SK-N-SH (cell line): ENCODE measurements around the gene SNRNP200. TPM values are rescaled to one million over a fixed set of nuclear protein-coding genes. Genes with fewer than 3 reads are reported as not detected.

Experiments
- CTCF ChIA-PET: fragments of 300-600, 350-600 bp; formaldehyde crosslinking; extraction: SDS; loops from one replicate; lab custom pipeline; 2021; lab: Yijun Ruan, JAX
- POLR2A ChIA-PET: fragments of 350-600 bp; sonication (Branson Sonifier 250); formaldehyde crosslinking; extraction: SDS; loops from one replicate; lab custom pipeline; 2020; ENCODE audit warnings: antibody characterized with exemption, inconsistent platforms; lab: Yijun Ruan, JAX
- DNase-seq: peaks from one replicate; pipeline ENCODE4 v3.0.0; 2012
- H2AFZ ChIP-seq: fragments of 200-600 bp; sonication (generic); 2 replicates; pipeline ENCODE4 v1.8.1; 2016; ENCODE audit warnings: antibody characterized with exemption, mild to moderate bottlenecking, low read depth
- H3F3A ChIP-seq: fragments of 200-600 bp; sonication (generic); replicated peaks from 2 replicates; pipeline ENCODE3; 2016; ENCODE audit warnings: antibody characterized with exemption, mild to moderate bottlenecking; ENCODE audit not compliant: insufficient read depth
- H3K27ac ChIP-seq, 2 experiments: fragments of 200-500 bp in 1 of 2; fragments of 200-600 bp in 1 of 2; sonication (Bioruptor generic) in 1 of 2; sonication (generic), shearing (Covaris generic) in 1 of 2; 2 replicates each; pipeline versions ENCODE4 v1.5.1 to v1.6.1; 2014 to 2016; ENCODE audit warnings: low read depth in 2 of 2, inconsistent platforms in 1 of 2, low read length in 1 of 2, mild to moderate bottlenecking in 1 of 2, mixed read lengths in 1 of 2
- H3K27me3 ChIP-seq: fragments of 200-600 bp; sonication (generic), shearing (Covaris generic); 2 replicates; pipeline ENCODE4 v1.6.1; 2016; ENCODE audit warnings: mixed run types; ENCODE audit not compliant: insufficient read depth
- H3K36me3 ChIP-seq, 2 experiments: fragments of 200-500 bp in 1 of 2; fragments of 200-600 bp in 1 of 2; sonication (Bioruptor generic) in 1 of 2; sonication (generic) in 1 of 2; replicated peaks in 1 of 2; 2 replicates each; pipeline versions ENCODE3 to v1.5.1; 2014 to 2016; ENCODE audit warnings: low read length in 1 of 2, mild to moderate bottlenecking in 1 of 2; ENCODE audit not compliant: insufficient read depth in 2 of 2, control insufficient read depth in 1 of 2
- H3K4me1 ChIP-seq, 2 experiments: fragments of 200-500 bp in 1 of 2; fragments of 200-600 bp in 1 of 2; sonication (Bioruptor generic) in 1 of 2; sonication (generic), shearing (Covaris generic) in 1 of 2; 2 replicates each; pipeline versions ENCODE4 v1.5.1 to v1.6.1; 2014 to 2016; ENCODE audit warnings: low read depth in 1 of 2, low read length in 1 of 2, mixed run types in 1 of 2; ENCODE audit not compliant: insufficient read depth in 2 of 2, control insufficient read depth in 1 of 2
- H3K4me2 ChIP-seq: fragments of 200-600 bp; sonication (generic), shearing (Covaris generic); 2 replicates; pipeline ENCODE4 v1.6.1; 2017; ENCODE audit warnings: mixed run types
- H3K4me3 ChIP-seq, 2 experiments: fragments of 200-500 bp in 1 of 2; fragments of 200-600 bp in 1 of 2; sonication (Bioruptor generic) in 1 of 2; sonication (generic), shearing (Covaris generic) in 1 of 2; 2 replicates each; pipeline versions ENCODE4 v1.5.1 to v1.8.1; 2014 to 2016; ENCODE audit warnings: low read depth in 2 of 2, inconsistent platforms in 1 of 2, low read length in 1 of 2, mild to moderate bottlenecking in 1 of 2, mixed read lengths in 1 of 2, moderate library complexity in 1 of 2
- H3K79me2 ChIP-seq: fragments of 200-600 bp; sonication (generic); 2 replicates; pipeline ENCODE4 v1.8.1; 2017; ENCODE audit warnings: mild to moderate bottlenecking; ENCODE audit not compliant: insufficient read depth
- H3K9ac ChIP-seq: fragments of 200-600 bp; sonication (generic); 2 replicates; pipeline ENCODE4 v1.6.1; 2017; ENCODE audit warnings: mixed run types
- H3K9me2 ChIP-seq: fragments of 200-600 bp; sonication (generic); 2 replicates; pipeline ENCODE4 v1.6.1; 2017; ENCODE audit warnings: mixed run types
- H3K9me3 ChIP-seq: fragments of 200-600 bp; sonication (generic); 2 replicates; pipeline ENCODE4 v1.6.1; 2017; ENCODE audit warnings: mixed run types, mild to moderate bottlenecking, moderate library complexity
- H4K20me1 ChIP-seq: fragments of 200-600 bp; sonication (generic); 2 replicates; pipeline ENCODE4 v1.6.1; 2017; ENCODE audit warnings: mild to moderate bottlenecking, mixed run types; ENCODE audit not compliant: insufficient read depth
- ELF1 ChIP-seq: IDR thresholded peaks from 2 replicates; pipeline ENCODE4 v1.4.0; 2012
- MAX ChIP-seq: IDR thresholded peaks from 2 replicates; pipeline ENCODE4 v1.4.0; 2012; ENCODE audit warnings: low read depth
- MEF2A ChIP-seq: IDR thresholded peaks from 2 replicates; pipeline ENCODE4 v1.4.0; 2012; ENCODE audit warnings: low read depth, borderline replicate concordance
- NRF1 ChIP-seq: IDR thresholded peaks from 2 replicates; pipeline ENCODE4 v1.6.1; 2012; ENCODE audit warnings: low read depth, mild to moderate bottlenecking, low read length
- PBX3 ChIP-seq: IDR thresholded peaks from 2 replicates; pipeline ENCODE4; 2012
- RXRA ChIP-seq: IDR thresholded peaks from 2 replicates; pipeline ENCODE4 v1.4.0; 2012; ENCODE audit warnings: low read depth, mild to moderate bottlenecking, borderline replicate concordance
- SIN3A ChIP-seq: IDR thresholded peaks from 2 replicates; pipeline ENCODE4 v1.6.1; 2012; ENCODE audit warnings: low read depth, mild to moderate bottlenecking, low read length, moderate library complexity, borderline replicate concordance
- TAF1 ChIP-seq: IDR thresholded peaks from 2 replicates; pipeline ENCODE4 v1.6.1; 2012; ENCODE audit warnings: low read depth, mild to moderate bottlenecking, low read length, moderate library complexity, borderline replicate concordance
- TCF12 ChIP-seq: IDR thresholded peaks from 2 replicates; pipeline ENCODE4 v1.4.0; 2012
- TEAD4 ChIP-seq: IDR thresholded peaks from 2 replicates; pipeline ENCODE4 v1.4.0; 2012; ENCODE audit warnings: mild to moderate bottlenecking, borderline replicate concordance; ENCODE audit not compliant: insufficient read depth
- WGBS: methylation state at CpG from one replicate; pipeline ENCODE4 v1.1.6; 2017; ENCODE audit warnings: low lambda C conversion rate; 5-methylcytosine and 5-hydroxymethylcytosine counted together
- polyA plus RNA-seq, 3 experiments: library from polyadenylated mRNA; depleted of rRNA; stranded (reverse); fragments of >200 nt; gene quantifications; 2 replicates each; pipeline ENCODE4 v1.2.3, GENCODE V29; 2012

Gene SNRNP200
- polyA plus RNA-seq, 1 of the 3 experiments (the other 2 are of a cell fraction): 165 TPM

GRCh38 chr2:96264086-96264485, 41.3 kb downstream of the SNRNP200 start:
- peaks cover 23% of the 10 kb centered on the region for H3F3A ChIP-seq
- peaks cover 22 to 23% of the 10 kb centered on the region in 2 experiments for H3K36me3 ChIP-seq
- H3K9me2 ChIP-seq: no peaks in the 10 kb centered on the region
- peaks cover 54% of the 10 kb centered on the region for H4K20me1 ChIP-seq
- H3K9ac ChIP-seq: peak overlapping the region; percentile 83; the same call in 1 of the 2 replicates
- no peaks in the 10 kb centered on the region for H3K27me3 ChIP-seq
- ChIA-PET POLR2A (interaction anchor here (1.1 kb wide), 1 partner anchor 41 kb away, joined by 4 read pairs; the partner anchor contains the start of gene SNRNP200), CTCF (interaction anchor here (0.6 to 1.2 kb wide), 16 partner anchors 8 to 272 kb away, joined by 3 to 7 read pairs (median 4); no protein-coding TSS in a partner anchor)
- no peak for TF ChIP-seq ELF1
- TF ChIP-seq SIN3A: no peak
- no peak for TF ChIP-seq TEAD4
- TF ChIP-seq RXRA: no peak
- TF ChIP-seq MEF2A: no peak
- peak; percentile 34; the same call in 1 of the 2 replicates for TF ChIP-seq TCF12
- peaks cover 34 to 44% of the 10 kb centered on the region in 2 experiments for H3K4me1 ChIP-seq
- WGBS: 64% methylated on average over 4 of the region's 4 CpGs
- peak overlapping the region in 1 of 2 experiments; percentile 44; a peak in 2 of 4 replicates for H3K27ac ChIP-seq
- H3K4me3 ChIP-seq: peak overlapping the region; percentile 73 to 96
- H3K9me3 ChIP-seq: no peaks in the 10 kb centered on the region
- peak overlapping the region; percentile 96 for H3K4me2 ChIP-seq
- peaks cover 92% of the 10 kb centered on the region for H3K79me2 ChIP-seq
- H2AFZ ChIP-seq: no peak overlapping the region
- DNase-seq: peak; percentile 41

GRCh38 chr2:96262306-96262705, 43.0 kb downstream of the SNRNP200 start:
- Histone ChIP-seq H3K27ac (peak overlapping the region in 1 of 2 experiments; percentile 12; a peak in 2 of 4 replicates), H3K4me2 (no peak overlapping the region)
- DNase-seq: no peak
- TF ChIP-seq MAX (no peak), TAF1 (no peak), PBX3 (no peak), NRF1 (no peak)
- TF ChIP-seq, all 33 proteins: peak for 0
- H3K27me3 ChIP-seq: no peaks in the 10 kb centered on the region
- no peaks in the 10 kb centered on the region for H3K9me2 ChIP-seq
- no peak overlapping the region for H3K9ac ChIP-seq
- H2AFZ ChIP-seq: no peak overlapping the region
- H3K4me1 ChIP-seq: peaks cover 34 to 52% of the 10 kb centered on the region in 2 experiments
- CTCF ChIA-PET: interaction anchor here (1.4 to 4.0 kb wide), 3 partner anchors 10 to 270 kb away, joined by 3 to 24 read pairs (median 22); partner anchors contain the start of gene ANKRD36C
- H3K79me2 ChIP-seq: peaks cover 93% of the 10 kb centered on the region
- peaks cover 23% of the 10 kb centered on the region for H3F3A ChIP-seq
- peaks cover 8 to 14% of the 10 kb centered on the region in 2 experiments for H3K36me3 ChIP-seq
- peaks cover 56% of the 10 kb centered on the region for H4K20me1 ChIP-seq
- H3K4me3 ChIP-seq: no peak overlapping the region
- POLR2A ChIA-PET: no interaction called here
- no peaks in the 10 kb centered on the region for H3K9me3 ChIP-seq
- WGBS: 68% methylated on average over 2 of the region's 2 CpGs
